Measurements from ENCODE around the gene CCDC154. TPM values are rescaled to one million over a fixed set of nuclear protein-coding genes. Genes with fewer than 3 reads are reported as not detected.

The CCDC154 gene
- total RNA-seq: 0.33 and 0.39 TPM in 2 replicates

GRCh38 chr16:1443980-1444729 is at the start of gene CCDC154:
CCDC154 (minus strand) TSS chr16:1444556; CDS start chr16:1444322, 234 bp downstream.

GRCh38 chr16:1492923-1493745 is 48.8 kb upstream of the CCDC154 start, which contains the start of gene TELO2:
TELO2 (plus strand) TSS chr16:1493360; CDS start chr16:1494282, 922 bp downstream.

GRCh38 chr16:1488619-1489018 is 44.3 kb upstream of the CCDC154 start, which contains the start of gene PTX4:
PTX4 (minus strand) TSS chr16:1488944; CDS start chr16:1488909, 35 bp downstream.

DNA sequence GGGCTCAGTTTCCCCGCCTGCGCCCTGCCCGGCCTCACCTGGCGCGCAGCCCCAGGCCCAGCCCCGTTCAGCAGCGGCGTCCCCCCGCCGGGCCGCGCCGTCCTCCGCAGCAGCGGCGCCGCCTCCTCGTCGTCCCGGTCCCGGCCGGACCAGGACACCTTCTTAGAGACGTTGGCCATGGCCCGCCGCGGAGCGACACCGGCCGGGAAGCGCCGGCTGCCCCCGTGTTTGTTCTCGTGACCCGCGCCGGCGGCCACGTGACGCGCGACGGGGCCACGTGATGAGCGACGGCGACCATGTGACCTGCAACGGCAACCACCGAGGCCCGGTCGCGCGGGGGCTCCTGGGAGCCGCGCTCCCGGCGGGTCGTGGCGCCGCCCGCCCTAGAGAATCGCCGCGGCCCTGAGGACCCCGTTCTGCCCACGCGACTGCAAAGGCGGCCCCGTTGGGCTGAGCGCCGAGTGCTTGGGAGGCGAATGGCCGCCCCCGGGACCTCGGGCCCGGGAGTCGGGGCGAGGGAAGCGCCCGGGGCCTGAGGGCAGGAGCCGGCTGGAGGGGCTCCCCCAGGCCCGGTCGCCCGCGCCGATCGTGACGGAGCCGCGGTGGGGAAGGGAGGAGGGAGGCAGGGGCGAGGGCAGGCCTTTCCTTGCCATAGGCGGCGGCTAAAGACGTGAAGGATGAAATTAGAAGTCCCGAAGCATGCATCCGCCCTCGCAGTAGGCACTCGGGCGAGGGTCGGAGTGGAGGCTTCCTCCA is 30.6 kb upstream of the CCDC154 start, which contains the start of gene CLCN7:
Gene CLCN7, minus strand, starts transcription at position 233 of the 756 bp plus-strand sequence. Its CDS starts 54 bp downstream, at position 179.

DNA sequence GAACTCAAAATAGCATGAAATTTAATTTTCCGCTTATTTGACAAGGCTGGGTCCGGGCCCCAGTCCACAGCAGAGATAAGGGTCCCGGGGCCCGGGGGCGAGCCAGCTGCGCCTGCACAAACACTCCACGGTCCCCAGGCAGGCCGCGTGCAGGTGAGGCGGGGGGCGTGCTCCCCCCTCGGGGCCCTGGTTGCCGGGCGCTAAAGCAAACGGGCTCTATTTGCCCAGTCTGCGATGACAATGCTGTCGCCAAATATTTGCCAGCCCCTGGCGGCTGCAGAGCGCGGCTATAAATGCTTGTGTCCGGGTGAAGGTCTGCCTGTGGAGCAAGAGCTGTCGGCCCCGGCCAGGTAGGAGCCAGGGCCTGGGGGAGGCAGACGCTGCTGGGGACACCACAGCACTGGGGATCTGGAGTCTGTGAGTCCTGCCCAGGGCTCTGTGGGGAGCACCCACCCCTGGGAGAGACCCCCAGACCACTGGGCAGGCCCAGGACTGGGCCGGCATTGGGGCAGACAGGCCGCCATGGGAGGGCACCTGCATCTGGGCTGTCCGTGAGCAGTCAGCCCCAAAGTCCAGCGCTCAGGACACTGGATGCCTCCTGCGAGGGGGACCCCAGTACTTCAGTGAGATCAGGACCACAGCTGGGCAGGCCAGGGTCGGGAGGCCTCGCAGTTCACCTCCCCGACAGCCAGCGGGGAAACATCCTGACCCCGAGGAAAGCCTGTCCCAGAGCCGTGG is 13.4 kb downstream of the CCDC154 start, which contains the start of gene PERCC1:
Gene PERCC1, plus strand, starts transcription at position 320 of the 738 bp plus-strand sequence. CDS start 1,516 bp downstream, outside the sequence.

GRCh38 chr16:1414532-1415260 is 29.7 kb downstream of the CCDC154 start, which contains the start of gene UNKL:
UNKL (minus strand) TSS chr16:1414704; CDS start chr16:1414691, 13 bp downstream.

Other genes with a start within 250 kb of the CCDC154 start
- gene TPSG1, start 219.3 kb downstream of the CCDC154 start, total RNA-seq: not detected in 2 replicates
- gene TPSB2, start 214.4 kb downstream of the CCDC154 start, total RNA-seq: not detected in 2 replicates
- gene TPSAB1, start 203.9 kb downstream of the CCDC154 start, total RNA-seq: not detected in 2 replicates
- not detected in 2 replicates for gene TPSD1, start 188.5 kb downstream of the CCDC154 start, total RNA-seq
- 46.3 and 51.9 TPM in 2 replicates for gene UBE2I, start 134.9 kb downstream of the CCDC154 start, total RNA-seq
- gene BAIAP3, start 110.9 kb downstream of the CCDC154 start, total RNA-seq: 0.54 TPM in 1 of 2 replicates, not detected in the other
- 41.2 and 84.2 TPM in 2 replicates for gene TSR3, start 92.7 kb downstream of the CCDC154 start, total RNA-seq
- gene GNPTG, start 92.6 kb downstream of the CCDC154 start, total RNA-seq: 30.8 and 53.4 TPM in 2 replicates
- 7.0 and 7.5 TPM in 2 replicates for gene UNKL, start 29.9 kb downstream of the CCDC154 start, total RNA-seq
- 12.4 and 15.3 TPM in 2 replicates for gene UQCC4, start 23.8 kb downstream of the CCDC154 start, total RNA-seq
- not detected in 2 replicates for gene PERCC1, start 13.5 kb downstream of the CCDC154 start, total RNA-seq
- 47.3 and 78.1 TPM in 2 replicates for gene CLCN7, start 30.5 kb upstream of the CCDC154 start, total RNA-seq
- not detected in 2 replicates for gene PTX4, start 44.4 kb upstream of the CCDC154 start, total RNA-seq
- gene TELO2, start 48.8 kb upstream of the CCDC154 start, total RNA-seq: 15.3 and 18.9 TPM in 2 replicates
- gene TMEM204, start 89.1 kb upstream of the CCDC154 start, total RNA-seq: under 0.01 TPM in 1 of 2 replicates, not detected in the other
- 38.5 and 45.2 TPM in 2 replicates for gene IFT140, start 167.5 kb upstream of the CCDC154 start, total RNA-seq
- gene CRAMP1, start 167.8 kb upstream of the CCDC154 start, total RNA-seq: 17.2 and 20.8 TPM in 2 replicates
- gene JPT2, start 233.7 kb upstream of the CCDC154 start, total RNA-seq: 56.9 and 98.6 TPM in 2 replicates

All from placental epithelial cell (primary cell).